ENCODE data around the gene IFNGR2. TPM values are rescaled to one million over a fixed set of nuclear protein-coding genes. Genes with fewer than 3 reads are reported as not detected.

Gene IFNGR2
- total and polyA plus RNA-seq, 5 donors from 2014 or later, result 10.2 to 37.2 (median 22.8) TPM

DNA sequence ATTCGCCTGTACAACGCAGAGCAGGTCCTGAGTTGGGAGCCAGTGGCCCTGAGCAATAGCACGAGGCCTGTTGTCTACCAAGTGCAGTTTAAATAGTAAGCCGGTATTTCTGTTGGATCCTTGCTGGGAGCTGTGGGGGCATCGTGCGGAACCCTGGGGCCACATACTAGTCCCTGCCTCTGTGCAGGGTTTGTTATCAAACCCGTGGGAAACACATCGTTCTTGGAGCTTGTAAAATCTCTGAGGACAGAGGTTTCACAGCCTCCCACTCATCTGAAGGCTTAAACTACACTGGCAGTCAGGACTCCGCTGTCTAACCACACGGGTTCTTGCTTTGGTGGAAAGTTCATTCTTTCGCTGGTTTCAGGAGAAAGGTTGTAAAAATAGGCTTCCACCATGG, 11.7 kb downstream of the IFNGR2 start:
- Mint-ChIP-seq H3K4me3 (peak overlapping the region in 2 of 4 donors; percentile 9 to 68), H3K4me1 (peaks cover 5 to 48% (median 33%) of the 10 kb centered on the region in 4 donors), H3K9me3 (no peaks in the 10 kb centered on the region), H3K27ac (peak overlapping the region; percentile 18 to 80 (median 47)), H3K27me3 (no peaks in the 10 kb centered on the region), H3K36me3 (peaks cover 35% of the 10 kb centered on the region)
- Histone ChIP-seq H3K4me1 (ENCODE audit: control insufficient read depth, insufficient read depth, low read length, poor library complexity, severe bottlenecking) (peaks cover 10% of the 10 kb centered on the region), H3K36me3 (ENCODE audit: control insufficient read depth, insufficient read depth, low read length) (peaks cover 24% of the 10 kb centered on the region), H3K27me3 (ENCODE audit: control insufficient read depth, insufficient read depth, low read length) (no peaks in the 10 kb centered on the region), H3K27ac (ENCODE audit: insufficient read depth, low read length, poor library complexity, severe bottlenecking) (no peak overlapping the region), H3K4me3 (ENCODE audit: low read depth, low read length) (no peak overlapping the region), H3K9me3 (ENCODE audit: control insufficient read depth in 2 of 2, low read length in 2 of 2) (no peaks in the 10 kb centered on the region)
- DNase-seq, result no peak
- ATAC-seq (ENCODE audit: low read depth in 2 of 2), result no peak

DNA sequence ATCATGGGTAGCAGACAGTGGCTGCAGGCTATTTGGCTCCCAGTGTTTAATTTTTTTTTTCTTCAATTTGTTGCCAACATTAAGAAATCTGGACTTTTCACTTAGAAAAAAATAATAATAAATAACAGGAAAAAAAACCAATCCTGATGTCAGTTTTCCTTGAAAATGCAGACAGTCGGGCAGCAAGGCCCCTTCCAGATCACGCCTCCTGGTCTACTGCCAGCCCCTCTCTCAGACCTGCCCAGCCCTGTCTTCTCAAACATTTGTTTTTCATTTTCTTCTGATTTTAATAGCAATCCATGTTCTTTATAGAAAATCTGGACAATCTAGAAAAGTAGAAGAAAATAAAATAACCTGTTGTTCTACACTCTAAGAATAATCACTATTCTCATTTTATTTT, 15.5 kb downstream of the IFNGR2 start:
- no peak overlapping the region for H3K27ac Mint-ChIP-seq
- Histone ChIP-seq H3K9me3 (ENCODE audit: control insufficient read depth in 2 of 2, low read length in 2 of 2) (no peaks in the 10 kb centered on the region), H3K27me3 (ENCODE audit: control insufficient read depth, insufficient read depth, low read length) (no peaks in the 10 kb centered on the region), H3K36me3 (ENCODE audit: control insufficient read depth, insufficient read depth, low read length) (peaks cover 46% of the 10 kb centered on the region), H3K27ac (ENCODE audit: insufficient read depth, low read length, poor library complexity, severe bottlenecking) (no peak overlapping the region), H3K4me1 (ENCODE audit: control insufficient read depth, insufficient read depth, low read length, poor library complexity, severe bottlenecking) (no peaks in the 10 kb centered on the region), H3K4me3 (ENCODE audit: low read depth, low read length) (no peak overlapping the region)
- no peak overlapping the region for H3K4me3 Mint-ChIP-seq
- no peaks in the 10 kb centered on the region for H3K27me3 Mint-ChIP-seq
- H3K4me1 Mint-ChIP-seq, result peaks cover 0 to 16% (median 11%) of the 10 kb centered on the region in 4 donors
- no peaks in the 10 kb centered on the region for H3K9me3 Mint-ChIP-seq
- H3K36me3 Mint-ChIP-seq, result peaks cover 48% of the 10 kb centered on the region
- ATAC-seq (ENCODE audit: low read depth in 2 of 2), result no peak
- DNase-seq, result no peak

DNA sequence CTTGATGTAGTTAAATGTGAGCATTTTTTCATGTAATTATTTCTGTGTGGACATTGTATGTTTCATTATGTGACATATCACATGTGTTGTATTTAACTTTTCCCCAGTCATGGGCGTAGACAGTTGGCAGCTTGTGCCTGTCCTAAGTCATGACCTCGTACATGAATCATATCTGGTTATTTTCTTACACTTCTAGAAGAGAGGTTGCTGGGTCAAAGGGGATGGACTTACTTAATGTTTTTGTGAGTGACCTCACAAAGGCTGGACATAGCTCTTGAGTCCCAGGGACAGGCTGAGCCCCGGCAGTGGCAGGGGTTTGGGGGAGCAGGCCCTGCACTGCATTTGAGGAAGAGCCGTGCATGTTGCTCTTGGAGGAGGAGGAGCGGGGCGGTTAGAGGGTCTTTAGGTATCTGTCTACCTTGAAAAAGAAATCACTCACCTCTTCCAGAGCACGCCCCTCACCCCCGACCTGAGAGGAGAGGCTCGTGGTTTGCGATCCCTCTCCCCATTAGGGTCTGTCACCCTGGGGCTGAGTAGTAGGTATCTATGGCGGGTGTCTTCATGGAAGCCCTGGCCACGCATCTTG, 16.4 kb downstream of the IFNGR2 start:
- ATAC-seq (ENCODE audit: low read depth in 2 of 2), result no peak
- Mint-ChIP-seq H3K36me3 (peaks cover 54% of the 10 kb centered on the region), H3K4me1 (peaks cover 0 to 14% (median 8%) of the 10 kb centered on the region in 4 donors), H3K4me3 (no peak overlapping the region), H3K9me3 (no peaks in the 10 kb centered on the region), H3K27me3 (no peaks in the 10 kb centered on the region), H3K27ac (no peak overlapping the region)
- DNase-seq, result no peak
- Histone ChIP-seq H3K9me3 (ENCODE audit: control insufficient read depth in 2 of 2, low read length in 2 of 2) (no peaks in the 10 kb centered on the region), H3K36me3 (ENCODE audit: control insufficient read depth, insufficient read depth, low read length) (peaks cover 56% of the 10 kb centered on the region), H3K27ac (ENCODE audit: insufficient read depth, low read length, poor library complexity, severe bottlenecking) (no peak overlapping the region), H3K4me3 (ENCODE audit: low read depth, low read length) (no peak overlapping the region), H3K27me3 (ENCODE audit: control insufficient read depth, insufficient read depth, low read length) (no peaks in the 10 kb centered on the region), H3K4me1 (ENCODE audit: control insufficient read depth, insufficient read depth, low read length, poor library complexity, severe bottlenecking) (no peaks in the 10 kb centered on the region)

DNA sequence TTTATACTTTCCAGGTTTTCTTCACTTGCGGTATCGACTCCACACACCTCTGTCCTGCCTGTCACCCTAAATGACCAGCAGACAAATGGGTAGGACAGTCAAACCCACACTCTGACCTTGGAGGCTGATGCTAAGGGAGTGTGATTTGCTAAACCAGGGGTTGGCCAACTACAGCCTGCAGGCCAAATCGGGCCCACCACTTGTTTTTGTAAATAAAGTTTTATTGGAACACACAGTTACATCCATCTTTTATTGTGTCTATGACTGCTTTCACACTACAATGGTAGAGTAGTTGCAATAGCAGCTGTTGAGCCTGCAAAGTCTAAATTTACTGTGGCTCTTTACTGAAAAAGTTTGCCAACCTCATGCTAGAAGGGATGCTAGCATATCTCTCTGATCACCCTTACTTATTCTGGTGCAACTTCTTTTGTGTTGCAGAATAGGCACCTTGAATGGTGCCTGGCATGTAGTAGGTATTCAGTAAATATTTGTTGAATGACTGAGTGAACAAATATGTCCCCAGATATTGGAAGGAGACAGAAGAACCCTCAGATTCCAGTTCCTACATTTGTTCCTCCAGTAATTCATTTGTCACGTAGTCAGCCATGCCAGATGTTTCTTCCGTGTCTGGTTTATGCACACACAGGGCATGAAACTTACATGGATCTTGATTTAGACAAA, 18.6 kb downstream of the IFNGR2 start:
- Histone ChIP-seq H3K4me3 (ENCODE audit: low read depth, low read length) (no peak overlapping the region), H3K27me3 (ENCODE audit: control insufficient read depth, insufficient read depth, low read length) (no peaks in the 10 kb centered on the region), H3K27ac (ENCODE audit: insufficient read depth, low read length, poor library complexity, severe bottlenecking) (no peak overlapping the region), H3K36me3 (ENCODE audit: control insufficient read depth, insufficient read depth, low read length) (peaks cover 49% of the 10 kb centered on the region), H3K9me3 (ENCODE audit: control insufficient read depth in 2 of 2, low read length in 2 of 2) (no peaks in the 10 kb centered on the region), H3K4me1 (ENCODE audit: control insufficient read depth, insufficient read depth, low read length, poor library complexity, severe bottlenecking) (no peaks in the 10 kb centered on the region)
- H3K36me3 Mint-ChIP-seq, result peaks cover 42% of the 10 kb centered on the region
- no peak overlapping the region for H3K27ac Mint-ChIP-seq
- H3K27me3 Mint-ChIP-seq, result no peaks in the 10 kb centered on the region
- no peak overlapping the region for H3K4me3 Mint-ChIP-seq
- ATAC-seq (ENCODE audit: low read depth in 2 of 2), result no peak
- DNase-seq, result no peak
- no peaks in the 10 kb centered on the region for H3K9me3 Mint-ChIP-seq
- peaks cover 0 to 10% (median 2%) of the 10 kb centered on the region in 4 donors for H3K4me1 Mint-ChIP-seq

DNA sequence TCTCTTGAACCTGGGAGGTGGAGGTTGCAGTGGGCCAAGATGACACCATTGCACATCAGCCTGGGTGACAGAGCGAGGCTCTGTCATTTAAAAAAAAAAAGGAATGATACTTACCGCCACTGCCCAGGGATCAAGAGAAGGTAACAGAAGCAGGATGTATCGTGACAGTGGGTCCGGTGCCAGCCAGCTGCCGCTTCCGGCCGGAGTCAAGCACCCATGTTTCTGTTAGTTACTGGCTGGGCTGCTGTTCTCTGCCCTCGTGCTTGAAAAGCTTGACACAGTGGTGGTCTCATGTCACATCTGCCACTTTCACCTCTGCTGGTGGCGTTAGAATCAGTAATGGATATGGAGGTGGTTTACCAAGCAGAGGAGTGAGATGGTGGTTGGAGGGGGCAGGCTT, 21.0 kb downstream of the IFNGR2 start:
- H3K27ac Mint-ChIP-seq, result peak overlapping the region in 1 of 3 donors; percentile 24
- H3K27ac ChIP-seq (ENCODE audit: insufficient read depth, low read length, poor library complexity, severe bottlenecking), result no peak overlapping the region

DNA sequence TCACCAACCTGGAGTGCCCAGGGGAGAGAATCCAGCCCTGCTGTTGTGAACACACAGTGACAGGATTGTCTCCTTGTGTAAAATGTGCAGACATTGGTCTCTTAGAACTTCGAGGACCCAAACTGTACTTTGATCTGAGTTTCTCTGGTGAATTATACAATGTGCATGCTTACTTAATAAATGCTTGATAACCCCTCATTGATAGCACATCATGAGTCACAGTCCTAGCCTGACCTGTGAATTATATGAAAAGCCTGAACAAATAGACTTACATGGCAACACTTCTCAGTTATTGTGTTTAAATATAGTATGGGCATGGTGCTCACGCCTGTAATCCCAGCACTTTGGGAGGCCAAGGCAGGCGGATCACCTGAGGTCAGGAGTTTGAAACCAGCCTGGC, 22.6 kb downstream of the IFNGR2 start:
- H3K27ac ChIP-seq (ENCODE audit: insufficient read depth, low read length, poor library complexity, severe bottlenecking), result no peak overlapping the region
- no peak overlapping the region for H3K4me3 ChIP-seq (ENCODE audit: low read depth, low read length)
- Mint-ChIP-seq H3K27ac (peak overlapping the region in 1 of 3 donors; percentile 88), H3K4me1 (peaks cover 0 to 9% (median 2%) of the 10 kb centered on the region in 4 donors), H3K36me3 (peaks cover 37% of the 10 kb centered on the region), H3K27me3 (no peaks in the 10 kb centered on the region), H3K4me3 (no peak overlapping the region), H3K9me3 (no peaks in the 10 kb centered on the region)
- no peak for DNase-seq
- no peaks in the 10 kb centered on the region for H3K27me3 ChIP-seq (ENCODE audit: control insufficient read depth, insufficient read depth, low read length)
- no peaks in the 10 kb centered on the region for H3K4me1 ChIP-seq (ENCODE audit: control insufficient read depth, insufficient read depth, low read length, poor library complexity, severe bottlenecking)
- no peaks in the 10 kb centered on the region for H3K9me3 ChIP-seq (ENCODE audit: control insufficient read depth in 2 of 2, low read length in 2 of 2)
- peaks cover 66% of the 10 kb centered on the region for H3K36me3 ChIP-seq (ENCODE audit: control insufficient read depth, insufficient read depth, low read length)
- no peak for ATAC-seq (ENCODE audit: low read depth in 2 of 2)

More for the DNA sequence above, 21.0 kb downstream of the IFNGR2 start:
- Mint-ChIP-seq H3K27me3 (no peaks in the 10 kb centered on the region), H3K36me3 (peaks cover 43% of the 10 kb centered on the region), H3K4me1 (peaks cover 0 to 14% (median 3%) of the 10 kb centered on the region in 4 donors), H3K4me3 (no peak overlapping the region), H3K9me3 (no peaks in the 10 kb centered on the region)
- no peak for ATAC-seq (ENCODE audit: low read depth in 2 of 2)
- Histone ChIP-seq H3K4me3 (ENCODE audit: low read depth, low read length) (no peak overlapping the region), H3K36me3 (ENCODE audit: control insufficient read depth, insufficient read depth, low read length) (peaks cover 61% of the 10 kb centered on the region), H3K9me3 (ENCODE audit: control insufficient read depth in 2 of 2, low read length in 2 of 2) (no peaks in the 10 kb centered on the region), H3K4me1 (ENCODE audit: control insufficient read depth, insufficient read depth, low read length, poor library complexity, severe bottlenecking) (no peaks in the 10 kb centered on the region), H3K27me3 (ENCODE audit: control insufficient read depth, insufficient read depth, low read length) (no peaks in the 10 kb centered on the region)
- no peak for DNase-seq

DNA sequence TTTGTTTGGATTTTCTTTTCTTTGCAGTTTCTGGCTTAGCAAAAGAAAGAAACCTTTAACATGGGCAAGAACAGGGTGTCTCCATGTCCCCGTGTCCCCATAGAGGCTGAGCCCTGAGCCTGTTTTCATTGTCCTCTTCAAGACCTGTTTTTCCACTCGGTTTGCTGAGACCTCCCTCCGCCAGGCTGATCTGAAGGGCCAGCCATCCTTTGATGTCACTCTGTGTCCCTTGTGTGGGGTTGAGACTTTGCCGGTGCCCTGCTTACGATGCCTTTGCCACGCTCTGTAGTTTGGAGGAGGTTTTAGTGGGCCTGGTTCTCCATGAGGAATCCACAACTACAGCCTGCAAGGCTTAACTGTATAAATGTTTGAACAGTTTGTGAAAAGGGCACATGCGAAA, 23.8 kb downstream of the IFNGR2 start:
- ATAC-seq (ENCODE audit: low read depth in 2 of 2), result no peak
- Mint-ChIP-seq H3K4me1 (peaks cover 0 to 9% (median 2%) of the 10 kb centered on the region in 4 donors), H3K36me3 (peaks cover 32% of the 10 kb centered on the region)

DNA sequence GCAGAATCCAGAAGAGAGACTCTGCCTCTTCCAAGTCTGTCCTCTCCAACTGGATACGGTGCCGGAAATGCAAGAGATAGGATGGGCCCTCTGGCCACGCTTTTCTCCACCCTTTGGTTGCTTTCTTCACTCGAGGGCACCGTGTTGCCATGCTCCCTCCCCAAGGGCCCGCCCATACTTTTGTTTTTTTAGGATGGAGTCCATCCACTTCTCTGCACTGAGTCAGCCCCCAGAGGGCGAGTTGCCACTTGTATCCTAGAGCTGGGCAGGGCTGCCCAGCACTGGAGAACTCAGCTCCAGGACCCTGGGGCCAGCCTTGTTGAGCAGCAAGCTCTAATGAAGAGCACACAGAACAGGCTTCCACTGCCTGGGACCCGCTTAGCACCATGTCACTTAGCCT, 25.5 kb downstream of the IFNGR2 start:
- Mint-ChIP-seq H3K4me1 (peaks cover 0 to 19% (median 8%) of the 10 kb centered on the region in 4 donors), H3K9me3 (no peaks in the 10 kb centered on the region), H3K27ac (peak overlapping the region in 2 of 3 donors; percentile 32 to 67), H3K27me3 (no peaks in the 10 kb centered on the region), H3K36me3 (peaks cover 43% of the 10 kb centered on the region), H3K4me3 (no peak overlapping the region)
- ATAC-seq (ENCODE audit: low read depth in 2 of 2) (no peak), DNase-seq (no peak)
- Histone ChIP-seq H3K36me3 (ENCODE audit: control insufficient read depth, insufficient read depth, low read length) (peaks cover 77% of the 10 kb centered on the region), H3K9me3 (ENCODE audit: control insufficient read depth in 2 of 2, low read length in 2 of 2) (no peaks in the 10 kb centered on the region), H3K4me3 (ENCODE audit: low read depth, low read length) (no peak overlapping the region), H3K4me1 (ENCODE audit: control insufficient read depth, insufficient read depth, low read length, poor library complexity, severe bottlenecking) (no peaks in the 10 kb centered on the region), H3K27me3 (ENCODE audit: control insufficient read depth, insufficient read depth, low read length) (no peaks in the 10 kb centered on the region), H3K27ac (ENCODE audit: insufficient read depth, low read length, poor library complexity, severe bottlenecking) (no peak overlapping the region)

More for the DNA sequence above, 23.8 kb downstream of the IFNGR2 start:
- Mint-ChIP-seq H3K27ac (peak overlapping the region; percentile 5 to 92 (median 37)), H3K4me3 (no peak overlapping the region), H3K9me3 (no peaks in the 10 kb centered on the region), H3K27me3 (no peaks in the 10 kb centered on the region)
- H3K36me3 ChIP-seq (ENCODE audit: control insufficient read depth, insufficient read depth, low read length), result peaks cover 66% of the 10 kb centered on the region
- H3K4me1 ChIP-seq (ENCODE audit: control insufficient read depth, insufficient read depth, low read length, poor library complexity, severe bottlenecking), result no peaks in the 10 kb centered on the region
- no peak for DNase-seq
- no peak overlapping the region for H3K27ac ChIP-seq (ENCODE audit: insufficient read depth, low read length, poor library complexity, severe bottlenecking)
- H3K9me3 ChIP-seq (ENCODE audit: control insufficient read depth in 2 of 2, low read length in 2 of 2), result no peaks in the 10 kb centered on the region
- H3K4me3 ChIP-seq (ENCODE audit: low read depth, low read length), result no peak overlapping the region
- no peaks in the 10 kb centered on the region for H3K27me3 ChIP-seq (ENCODE audit: control insufficient read depth, insufficient read depth, low read length)
